SH-SY5Y (cell line): ENCODE results near the gene PTER.

ENCODE experiments used
- GATA2 ChIP-seq: IDR thresholded peaks from 2 replicates; pipeline ENCODE4 v1.6.1; 2011; ENCODE audit warnings: mild to moderate bottlenecking, low read depth, low read length
- GATA3 ChIP-seq: IDR thresholded peaks from 2 replicates; pipeline ENCODE4 v1.6.1; 2011; ENCODE audit warnings: low read depth, mild to moderate bottlenecking, low read length, moderate library complexity

DNA sequence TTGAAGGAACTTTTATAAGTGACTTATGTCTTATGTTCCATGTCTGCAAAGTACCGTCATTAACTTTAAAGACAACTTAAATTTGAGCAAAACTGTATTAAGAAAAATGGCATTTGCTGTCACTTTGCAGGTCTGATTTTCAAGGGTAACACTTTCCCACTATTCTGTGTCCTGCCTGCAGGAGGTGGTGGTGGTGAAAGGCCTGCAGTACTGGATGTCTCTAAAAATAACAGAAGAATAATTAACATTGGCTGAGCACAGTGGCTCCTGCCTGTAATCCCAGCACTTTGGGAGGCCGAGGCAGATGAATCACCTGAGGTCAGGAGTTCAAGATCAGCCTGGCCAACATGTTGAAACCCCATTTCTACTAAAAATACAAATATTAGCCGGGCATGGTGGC is 13.2 kb upstream of the PTER start:
- TF ChIP-seq GATA2 (no peak), GATA3 (no peak)
